ENCODE results near the gene SUN3.

DNA sequence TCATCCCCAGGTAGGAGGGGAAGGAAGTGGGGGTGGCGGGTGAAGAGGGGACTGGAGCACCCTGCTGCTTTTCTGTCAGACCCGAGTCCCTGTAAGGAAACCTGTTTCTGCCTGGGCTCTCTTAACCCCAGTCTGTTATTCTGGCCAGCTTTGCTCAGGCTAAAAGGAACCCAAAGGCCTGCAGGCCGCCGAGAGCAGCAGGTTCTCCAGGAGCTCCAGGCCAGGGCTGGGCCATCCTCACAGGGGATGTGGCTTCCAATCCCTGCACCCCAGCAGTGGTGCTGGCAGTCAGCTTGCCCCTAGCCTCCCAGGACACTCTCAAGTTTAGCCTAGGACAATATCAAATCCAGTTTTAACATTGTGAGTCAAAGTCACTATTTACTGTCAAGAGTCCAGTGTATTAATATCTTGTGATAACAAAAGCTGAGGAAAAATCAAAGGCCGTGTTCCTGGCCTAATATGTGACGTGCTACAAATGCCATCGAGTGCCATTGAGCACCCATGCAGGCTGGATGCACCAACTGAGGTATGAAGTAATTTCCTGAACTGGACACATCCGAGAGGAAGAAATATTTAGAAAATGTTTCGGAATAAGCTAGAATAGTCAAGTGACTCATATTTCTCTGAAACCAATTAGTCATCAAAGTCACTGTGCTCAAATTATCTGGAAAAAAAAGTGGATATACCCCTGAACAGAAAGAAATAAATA lies 87.6 kb downstream of the SUN3 start:
- TF ChIP-seq, protein P1, sequence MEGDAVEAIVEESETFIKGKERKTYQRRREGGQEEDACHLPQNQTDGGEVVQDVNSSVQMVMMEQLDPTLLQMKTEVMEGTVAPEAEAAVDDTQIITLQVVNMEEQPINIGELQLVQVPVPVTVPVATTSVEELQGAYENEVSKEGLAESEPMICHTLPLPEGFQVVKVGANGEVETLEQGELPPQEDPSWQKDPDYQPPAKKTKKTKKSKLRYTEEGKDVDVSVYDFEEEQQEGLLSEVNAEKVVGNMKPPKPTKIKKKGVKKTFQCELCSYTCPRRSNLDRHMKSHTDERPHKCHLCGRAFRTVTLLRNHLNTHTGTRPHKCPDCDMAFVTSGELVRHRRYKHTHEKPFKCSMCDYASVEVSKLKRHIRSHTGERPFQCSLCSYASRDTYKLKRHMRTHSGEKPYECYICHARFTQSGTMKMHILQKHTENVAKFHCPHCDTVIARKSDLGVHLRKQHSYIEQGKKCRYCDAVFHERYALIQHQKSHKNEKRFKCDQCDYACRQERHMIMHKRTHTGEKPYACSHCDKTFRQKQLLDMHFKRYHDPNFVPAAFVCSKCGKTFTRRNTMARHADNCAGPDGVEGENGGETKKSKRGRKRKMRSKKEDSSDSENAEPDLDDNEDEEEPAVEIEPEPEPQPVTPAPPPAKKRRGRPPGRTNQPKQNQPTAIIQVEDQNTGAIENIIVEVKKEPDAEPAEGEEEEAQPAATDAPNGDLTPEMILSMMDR (IDR thresholded peaks at IDR 0.05; ENCODE audit: low read depth, low read length), result no peak
- TF ChIP-seq, protein P2, sequence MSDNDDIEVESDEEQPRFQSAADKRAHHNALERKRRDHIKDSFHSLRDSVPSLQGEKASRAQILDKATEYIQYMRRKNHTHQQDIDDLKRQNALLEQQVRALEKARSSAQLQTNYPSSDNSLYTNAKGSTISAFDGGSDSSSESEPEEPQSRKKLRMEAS (IDR thresholded peaks at IDR 0.05; ENCODE audit: low read depth, low read length), result no peak
- no peak for TF ChIP-seq POLR2A (IDR thresholded peaks at IDR 0.05; ENCODE audit: extremely low read depth, insufficient read length)
- TF ChIP-seq MYC (IDR thresholded peaks at IDR 0.05; ENCODE audit: low read depth, low read length), result no peak

Measured in NB4 (cell line).